Lower lobe of right lung (tissue), 2 donors: ENCODE measurements around the gene PPP3CA. TPM values are rescaled to one million over a fixed set of nuclear protein-coding genes. Genes with fewer than 3 reads are reported as not detected.

Source experiments
- ATAC-seq, 2 donors: fragments of 200-7000 bp; cut with Tn5 transposase; one replicate each; pipeline ENCODE4 v1.9.1; 2020 to 2022; ENCODE audit warnings: mild to moderate bottlenecking in 2 of 2, moderate library complexity in 2 of 2
- DNase-seq: peaks from one replicate; pipeline ENCODE4 v3.0.0-alpha.2; 2020
- H3K27ac ChIP-seq: fragments of 200-600 bp; one replicate; pipeline ENCODE4 v1.8.0; 2022
- H3K27me3 ChIP-seq: fragments of 200-600 bp; one replicate; pipeline ENCODE4 v1.8.0; 2022; ENCODE audit warnings: low read depth
- H3K36me3 ChIP-seq: fragments of 200-600 bp; one replicate; pipeline ENCODE4 v1.8.0; 2022; ENCODE audit warnings: mild to moderate bottlenecking
- H3K4me1 ChIP-seq: fragments of 200-600 bp; one replicate; pipeline ENCODE4 v1.8.0; 2022
- H3K4me3 ChIP-seq: fragments of 200-600 bp; one replicate; pipeline ENCODE4 v1.8.0; 2022; ENCODE audit warnings: mild to moderate bottlenecking
- H3K9me3 ChIP-seq: fragments of 200-600 bp; one replicate; pipeline ENCODE4 v1.8.0; 2022
- intact Hi-C: fragments of 100-400 bp; cut with DNase I; formaldehyde crosslinking; loops from one replicate; pipeline ENCODE4 v1.11.0; 2022
- total RNA-seq: library from RNA; stranded (reverse); fragmentation: NEBNext Ultra II Directional; extraction: Animal tissue kit (Norgen Biotek cat#: 25700); gene quantifications from one replicate; pipeline ENCODE4 v1.2.1, GENCODE V29; 2021
- TF ChIP-seq, protein P1 (sequence below): fragments of 200-600 bp; IDR thresholded peaks from one replicate; pipeline ENCODE4 v1.8.0; 2022; ENCODE audit warnings: antibody characterized with exemption, mild to moderate bottlenecking
- donor health status: DM: no; HTN: yes; CAD: no; lungs with severe emphysema.

The PPP3CA gene
- total RNA-seq, 1 donor from 2014 or later, result 50.2 TPM

DNA sequence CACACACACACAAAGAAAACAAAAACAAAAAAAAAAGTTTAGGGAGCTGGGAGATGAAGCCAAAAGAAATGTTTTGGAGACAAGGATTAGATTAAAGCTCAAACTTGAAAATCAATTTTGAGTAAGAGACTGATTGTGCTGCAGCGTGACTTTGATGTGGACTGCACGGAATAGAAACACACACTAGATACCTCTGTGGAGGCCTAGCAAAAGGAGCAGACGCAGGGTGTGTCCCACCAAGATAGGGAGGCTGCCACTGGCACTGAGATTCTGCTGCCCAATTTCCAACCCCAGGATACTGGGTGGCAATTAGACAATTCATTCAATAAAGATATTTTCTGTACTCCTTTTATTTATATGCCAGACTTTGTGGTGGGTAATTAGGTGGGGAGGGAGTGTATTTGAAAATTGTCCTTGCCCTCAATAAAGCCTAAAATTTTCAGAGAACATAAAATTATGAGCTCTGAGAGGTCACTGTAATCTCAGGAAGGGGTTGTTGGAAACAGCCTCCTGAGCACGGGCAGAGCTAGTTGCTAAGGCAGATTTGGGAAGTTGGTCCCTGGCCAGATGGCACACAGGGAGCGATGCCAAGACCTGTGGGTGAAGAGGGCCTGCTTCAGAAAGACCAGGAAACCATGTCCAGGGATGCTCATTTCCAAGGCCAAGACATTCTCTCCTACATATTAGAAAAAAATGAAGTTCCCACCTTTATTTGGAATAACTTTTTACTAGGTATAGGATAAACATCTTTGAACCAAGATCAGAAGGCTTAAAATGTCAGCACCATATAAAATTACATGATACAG, 1.9 kb upstream of the PPP3CA start:
- H3K27ac ChIP-seq, result peak overlapping the region; percentile 93
- intact Hi-C loops, result no loop called here
- peak; percentile 73 for DNase-seq

DNA sequence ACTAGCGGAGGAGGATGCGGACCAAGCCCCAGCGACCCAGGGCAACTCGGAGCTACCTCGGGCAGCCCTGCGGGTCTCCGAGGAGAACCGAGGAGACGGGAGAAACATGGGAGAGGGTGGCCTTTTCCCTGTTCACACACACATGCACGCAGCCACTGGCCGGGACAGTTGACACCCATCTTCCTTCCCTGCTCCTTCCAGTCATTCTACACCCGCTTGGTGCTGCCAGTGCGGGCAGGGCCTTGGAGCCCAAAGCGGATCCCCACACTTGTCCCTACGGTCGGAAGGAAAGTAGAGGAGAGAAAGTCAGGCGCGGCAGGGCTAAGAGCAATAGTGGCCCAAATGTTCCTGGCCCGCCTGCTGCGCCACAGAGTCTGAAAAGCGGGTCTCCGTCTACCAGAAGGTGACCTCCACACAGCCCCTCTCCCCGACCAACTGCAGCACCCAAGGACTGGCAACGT, 1.1 kb upstream of the PPP3CA start:
- TF ChIP-seq, protein P1, sequence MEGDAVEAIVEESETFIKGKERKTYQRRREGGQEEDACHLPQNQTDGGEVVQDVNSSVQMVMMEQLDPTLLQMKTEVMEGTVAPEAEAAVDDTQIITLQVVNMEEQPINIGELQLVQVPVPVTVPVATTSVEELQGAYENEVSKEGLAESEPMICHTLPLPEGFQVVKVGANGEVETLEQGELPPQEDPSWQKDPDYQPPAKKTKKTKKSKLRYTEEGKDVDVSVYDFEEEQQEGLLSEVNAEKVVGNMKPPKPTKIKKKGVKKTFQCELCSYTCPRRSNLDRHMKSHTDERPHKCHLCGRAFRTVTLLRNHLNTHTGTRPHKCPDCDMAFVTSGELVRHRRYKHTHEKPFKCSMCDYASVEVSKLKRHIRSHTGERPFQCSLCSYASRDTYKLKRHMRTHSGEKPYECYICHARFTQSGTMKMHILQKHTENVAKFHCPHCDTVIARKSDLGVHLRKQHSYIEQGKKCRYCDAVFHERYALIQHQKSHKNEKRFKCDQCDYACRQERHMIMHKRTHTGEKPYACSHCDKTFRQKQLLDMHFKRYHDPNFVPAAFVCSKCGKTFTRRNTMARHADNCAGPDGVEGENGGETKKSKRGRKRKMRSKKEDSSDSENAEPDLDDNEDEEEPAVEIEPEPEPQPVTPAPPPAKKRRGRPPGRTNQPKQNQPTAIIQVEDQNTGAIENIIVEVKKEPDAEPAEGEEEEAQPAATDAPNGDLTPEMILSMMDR, result no peak
- Histone ChIP-seq H3K4me3 (peak overlapping the region; percentile 87), H3K9me3 (no peaks in the 10 kb centered on the region), H3K27ac (peak overlapping the region; percentile 93), H3K27me3 (no peaks in the 10 kb centered on the region), H3K36me3 (no peaks in the 10 kb centered on the region), H3K4me1 (peaks cover 32% of the 10 kb centered on the region)
- intact Hi-C loops, result no loop called here
- DNase-seq (no peak), ATAC-seq (peak; percentile 1)

More for the DNA sequence above, 1.9 kb upstream of the PPP3CA start:
- Histone ChIP-seq H3K4me1 (peaks cover 25% of the 10 kb centered on the region), H3K4me3 (no peak overlapping the region), H3K27me3 (no peaks in the 10 kb centered on the region), H3K9me3 (no peaks in the 10 kb centered on the region), H3K36me3 (no peaks in the 10 kb centered on the region)
- TF ChIP-seq, protein P1, result no peak
- no peak for ATAC-seq

DNA sequence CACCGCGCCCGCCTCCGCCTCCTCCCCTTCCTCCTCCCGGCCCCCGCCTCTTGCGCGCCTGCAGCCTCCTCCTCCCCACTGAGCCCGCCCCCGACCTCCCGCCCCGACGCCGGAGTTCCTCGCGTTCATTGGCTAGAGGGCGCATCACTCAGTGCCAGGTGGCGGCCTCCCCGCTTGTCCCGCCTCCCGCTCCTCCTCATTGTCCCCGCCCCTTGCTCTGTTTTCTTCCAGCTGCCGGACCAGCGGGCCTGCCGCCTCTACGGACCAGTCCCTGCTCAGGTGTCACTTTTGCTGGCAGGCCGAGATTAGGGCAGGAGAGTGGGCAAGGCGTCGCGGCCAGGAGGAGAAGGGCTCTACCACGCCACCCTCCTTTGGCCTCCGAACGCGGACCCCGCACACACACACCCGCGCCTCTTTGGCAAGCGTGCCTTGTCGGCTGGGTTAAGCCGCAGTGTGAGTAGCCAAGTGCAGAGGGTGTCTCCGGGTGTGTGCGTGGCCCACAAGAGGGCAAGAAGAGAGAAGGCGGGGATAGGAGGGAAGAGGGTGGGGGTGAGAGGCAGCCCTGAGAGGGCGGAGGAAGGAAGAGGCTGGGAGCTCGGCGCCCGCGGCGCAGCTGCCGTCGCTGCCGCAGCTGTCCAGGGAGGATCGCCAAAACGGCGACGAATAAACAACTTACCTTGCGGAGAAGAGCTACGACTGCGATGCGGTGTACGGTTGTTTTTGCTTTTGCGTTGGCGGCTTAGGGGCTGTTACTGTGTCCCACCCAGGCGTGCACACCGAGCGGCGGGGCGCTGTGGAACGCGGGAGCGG, 436 bp upstream of the PPP3CA start:
- H3K27ac ChIP-seq, result peak overlapping the region; percentile 93
- peak overlapping the region; percentile 87 for H3K4me3 ChIP-seq
- intact Hi-C loops, result no loop called here
- no peaks in the 10 kb centered on the region for H3K36me3 ChIP-seq
- H3K9me3 ChIP-seq, result no peaks in the 10 kb centered on the region
- peaks cover 32% of the 10 kb centered on the region for H3K4me1 ChIP-seq
- peak; percentile 99 for DNase-seq
- no peaks in the 10 kb centered on the region for H3K27me3 ChIP-seq
- TF ChIP-seq, protein P1, result no peak
- peak; percentile 95 to 96 for ATAC-seq

DNA sequence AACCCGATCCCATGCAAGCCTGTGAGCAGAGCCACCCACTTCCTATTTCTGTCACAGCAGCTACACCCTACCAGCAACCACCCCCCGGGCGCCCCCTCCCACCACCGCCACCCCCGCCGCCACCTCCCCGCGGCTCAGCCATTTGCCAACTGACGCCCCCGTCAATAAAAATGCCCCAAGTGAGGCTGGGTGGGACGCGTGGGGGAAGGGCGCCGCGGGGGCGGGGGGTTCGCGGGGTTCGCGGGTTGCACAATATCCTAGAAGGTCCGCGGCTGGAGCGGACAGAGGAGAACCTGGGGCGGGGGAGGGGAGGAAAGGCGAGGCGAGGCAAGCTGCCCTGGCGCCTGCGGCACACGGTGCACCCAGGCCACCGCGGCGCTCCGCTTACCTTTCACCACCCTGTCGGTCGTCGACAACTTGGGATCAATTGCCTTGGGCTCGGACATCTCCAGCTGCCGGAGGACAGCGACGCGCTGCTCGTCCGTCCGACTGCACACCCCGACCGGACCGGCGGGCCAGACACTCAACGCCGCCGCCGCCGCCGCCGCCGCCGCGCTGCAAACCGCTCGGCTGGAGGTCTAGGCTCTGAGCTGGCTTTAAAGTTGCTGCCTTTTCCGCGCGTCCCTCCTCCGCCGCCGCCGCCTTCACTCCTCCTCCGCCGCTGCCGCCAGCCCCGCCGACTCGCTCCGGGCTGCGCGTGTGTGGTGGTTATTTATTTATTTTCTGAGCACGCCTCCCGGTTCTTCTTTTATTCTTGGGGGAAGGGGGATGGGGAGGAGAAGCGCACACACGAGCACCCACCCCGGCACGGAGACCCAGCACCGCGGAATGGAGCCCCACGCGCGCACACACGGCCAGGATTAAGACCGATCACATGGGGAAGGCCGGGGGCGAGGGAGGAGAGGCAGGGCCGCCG, 717 bp downstream of the PPP3CA start:
- TF ChIP-seq, protein P1, result no peak
- Histone ChIP-seq H3K36me3 (no peaks in the 10 kb centered on the region), H3K4me1 (peaks cover 32% of the 10 kb centered on the region), H3K9me3 (no peaks in the 10 kb centered on the region), H3K4me3 (peak overlapping the region; percentile 87), H3K27me3 (no peaks in the 10 kb centered on the region), H3K27ac (peak overlapping the region; percentile 93)
- DNase-seq, result peak; percentile 77
- ATAC-seq, result peak; percentile 47 to 52
- intact Hi-C loops, result no loop called here
